ENCODE data around the gene TPR.
A peak's percentile ranks its signal among the peaks of the same experiment; 100 is the strongest.

TPR gene

GRCh38 chr1:186326009-186326408 lies 49.0 kb downstream of the TPR start:
- DNase-seq: no peak

DNA sequence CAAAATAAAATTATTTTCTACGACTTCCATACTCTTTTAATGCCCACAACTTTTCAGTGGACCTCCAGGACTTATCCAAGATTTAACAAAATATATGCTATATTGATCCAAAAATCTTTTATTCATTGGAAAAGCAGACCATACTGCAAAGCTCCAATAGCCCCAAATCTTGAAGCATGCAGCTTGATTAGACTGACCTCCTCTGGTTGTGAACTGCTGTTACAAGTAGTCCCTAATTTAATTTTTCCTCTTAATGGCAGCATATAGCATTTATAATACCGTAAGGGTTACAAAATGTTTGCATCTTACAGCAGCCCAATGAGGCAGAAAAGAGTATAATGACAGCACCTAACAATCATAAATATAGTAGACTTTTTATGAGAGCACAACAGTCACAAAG lies 49.8 kb downstream of the TPR start:
- peak in 1 of 2 experiments; percentile 12 for DNase-seq

DNA sequence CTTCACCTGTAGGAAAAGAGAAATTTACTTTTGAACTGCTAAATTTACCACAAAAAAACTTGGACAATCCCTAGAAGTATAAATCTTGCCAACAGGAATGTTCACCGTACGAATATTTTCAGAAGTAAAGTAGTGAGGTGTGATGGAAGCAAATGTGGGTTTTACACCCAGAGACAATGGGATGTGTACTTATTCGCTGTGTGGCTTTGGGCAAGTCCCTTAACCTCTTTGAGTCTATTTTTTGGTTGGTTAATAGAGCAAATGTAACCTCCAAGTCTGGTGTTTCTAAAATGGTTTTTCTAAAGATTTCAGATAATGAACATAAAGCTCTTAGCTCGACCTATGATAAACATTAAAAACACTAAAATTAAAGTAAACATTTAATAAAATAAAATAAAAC lies 51.2 kb downstream of the TPR start:
- no peak for DNase-seq

GRCh38 chr1:186315570-186315969 lies 59.5 kb downstream of the TPR start:
- DNase-seq: no peak

DNA sequence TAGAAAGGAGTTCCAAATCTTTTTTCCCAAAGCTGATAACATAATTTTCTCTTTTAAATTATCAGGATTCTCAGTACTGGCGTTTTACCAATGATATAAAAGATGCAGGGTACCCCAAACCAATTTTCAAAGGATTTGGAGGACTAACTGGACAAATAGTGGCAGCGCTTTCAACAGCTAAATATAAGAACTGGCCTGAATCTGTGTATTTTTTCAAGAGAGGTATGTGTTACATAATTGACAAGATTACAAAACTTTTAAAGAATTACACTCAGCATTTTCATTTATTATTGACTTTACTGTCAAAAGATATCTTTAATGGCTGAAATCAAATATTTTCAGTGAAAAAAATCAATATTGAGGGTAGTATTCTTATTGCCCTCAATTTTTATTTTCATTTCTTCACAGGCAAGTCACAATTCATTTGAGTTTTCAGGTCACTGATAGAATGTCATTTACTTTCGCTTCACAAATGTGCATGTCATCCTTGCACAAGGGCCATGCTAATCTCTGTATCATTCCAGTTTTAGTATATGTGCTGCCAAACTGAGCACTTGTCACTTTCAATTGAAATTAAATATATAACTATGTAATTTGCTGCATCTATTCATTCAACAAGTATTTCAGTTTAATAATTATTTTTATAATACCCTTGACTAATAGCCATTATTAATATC lies 63.5 kb downstream of the TPR start:
- no peak for DNase-seq

- DNase-seq: no peak
Measured at GRCh38 chr1:186310307-186310706, 64.7 kb downstream of the TPR start.

DNA sequence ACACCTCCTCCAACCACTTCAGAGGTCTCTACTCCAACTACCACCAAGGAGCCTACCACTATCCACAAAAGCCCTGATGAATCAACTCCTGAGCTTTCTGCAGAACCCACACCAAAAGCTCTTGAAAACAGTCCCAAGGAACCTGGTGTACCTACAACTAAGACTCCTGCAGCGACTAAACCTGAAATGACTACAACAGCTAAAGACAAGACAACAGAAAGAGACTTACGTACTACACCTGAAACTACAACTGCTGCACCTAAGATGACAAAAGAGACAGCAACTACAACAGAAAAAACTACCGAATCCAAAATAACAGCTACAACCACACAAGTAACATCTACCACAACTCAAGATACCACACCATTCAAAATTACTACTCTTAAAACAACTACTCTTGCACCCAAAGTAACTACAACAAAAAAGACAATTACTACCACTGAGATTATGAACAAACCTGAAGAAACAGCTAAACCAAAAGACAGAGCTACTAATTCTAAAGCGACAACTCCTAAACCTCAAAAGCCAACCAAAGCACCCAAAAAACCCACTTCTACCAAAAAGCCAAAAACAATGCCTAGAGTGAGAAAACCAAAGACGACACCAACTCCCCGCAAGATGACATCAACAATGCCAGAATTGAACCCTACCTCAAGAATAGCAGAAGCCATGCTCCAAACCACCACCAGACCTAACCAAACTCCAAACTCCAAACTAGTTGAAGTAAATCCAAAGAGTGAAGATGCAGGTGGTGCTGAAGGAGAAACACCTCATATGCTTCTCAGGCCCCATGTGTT lies 66.6 kb downstream of the TPR start:
- no peak for DNase-seq

GRCh38 chr1:186307445-186307844 lies 67.6 kb downstream of the TPR start:
- no peak for DNase-seq

DNA sequence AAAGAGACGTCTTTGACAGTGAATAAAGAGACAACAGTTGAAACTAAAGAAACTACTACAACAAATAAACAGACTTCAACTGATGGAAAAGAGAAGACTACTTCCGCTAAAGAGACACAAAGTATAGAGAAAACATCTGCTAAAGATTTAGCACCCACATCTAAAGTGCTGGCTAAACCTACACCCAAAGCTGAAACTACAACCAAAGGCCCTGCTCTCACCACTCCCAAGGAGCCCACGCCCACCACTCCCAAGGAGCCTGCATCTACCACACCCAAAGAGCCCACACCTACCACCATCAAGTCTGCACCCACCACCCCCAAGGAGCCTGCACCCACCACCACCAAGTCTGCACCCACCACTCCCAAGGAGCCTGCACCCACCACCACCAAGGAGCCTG lies 68.5 kb downstream of the TPR start:
- DNase-seq: no peak

- peak in 1 of 2 experiments; percentile 48 for DNase-seq
Measured at GRCh38 chr1:186304982-186305949, 69.8 kb downstream of the TPR start.

DNA sequence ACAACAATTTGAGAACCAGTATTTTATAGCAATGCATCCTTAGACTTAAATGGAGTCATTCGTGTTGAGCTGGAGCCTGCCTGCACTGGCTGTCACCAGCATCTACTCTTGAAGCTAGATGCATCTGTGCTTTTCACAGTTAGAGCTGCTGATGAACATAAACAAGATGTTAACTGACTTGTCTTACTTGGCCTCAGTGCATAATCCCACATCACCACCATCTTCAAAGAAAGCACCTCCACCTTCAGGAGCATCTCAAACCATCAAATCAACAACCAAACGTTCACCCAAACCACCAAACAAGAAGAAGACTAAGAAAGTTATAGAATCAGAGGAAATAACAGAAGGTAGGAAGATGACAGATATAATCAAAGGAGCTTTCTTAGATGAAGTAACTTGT lies 71.1 kb downstream of the TPR start:
- DNase-seq: no peak

DNA sequence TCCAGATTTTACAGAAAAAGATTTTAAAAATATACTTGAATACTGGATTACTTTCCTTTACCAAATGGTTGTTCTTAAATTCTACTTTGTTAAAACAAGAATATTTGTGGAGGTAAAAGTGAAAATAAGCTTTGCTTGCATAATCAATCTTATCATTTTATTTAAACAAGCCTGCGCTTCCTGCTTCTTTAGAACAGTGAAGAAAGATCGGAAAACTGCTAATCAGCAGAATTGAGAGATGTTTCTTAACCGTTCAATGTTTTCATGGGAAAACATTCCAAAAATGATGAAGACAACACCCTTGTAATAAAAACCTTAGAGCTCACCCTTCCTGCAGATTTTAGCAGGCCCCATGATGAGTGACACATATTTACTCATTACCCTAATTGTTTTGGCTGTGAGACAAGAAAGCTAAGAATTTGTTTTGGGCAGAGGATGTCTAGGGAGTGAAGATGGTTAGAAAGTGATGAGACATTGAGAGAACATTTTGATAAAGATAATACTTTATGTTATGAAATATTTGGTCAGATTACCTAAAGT lies 72.6 kb downstream of the TPR start:
- no peak for DNase-seq

GRCh38 chr1:186301448-186301847 lies 73.6 kb downstream of the TPR start:
- DNase-seq: no peak

DNA sequence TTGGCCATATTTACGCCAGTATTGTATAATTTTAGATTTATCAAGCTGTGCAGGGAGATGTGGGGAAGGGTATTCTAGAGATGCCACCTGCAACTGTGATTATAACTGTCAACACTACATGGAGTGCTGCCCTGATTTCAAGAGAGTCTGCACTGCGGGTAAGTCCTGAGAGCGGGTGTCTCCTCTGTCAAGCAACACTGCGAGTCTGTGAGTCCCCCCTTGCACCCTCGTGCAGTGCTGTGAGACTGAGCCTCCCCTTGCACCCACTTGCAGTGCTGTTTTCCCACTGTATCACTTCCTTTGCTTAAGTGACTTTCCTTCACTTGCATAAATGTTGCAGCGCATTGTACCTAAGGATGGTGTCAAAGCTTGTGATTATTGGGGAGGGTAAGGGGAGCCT lies 75.0 kb downstream of the TPR start:
- DNase-seq: no peak

GRCh38 chr1:186299570-186299969 lies 75.5 kb downstream of the TPR start:
- DNase-seq: no peak

DNA sequence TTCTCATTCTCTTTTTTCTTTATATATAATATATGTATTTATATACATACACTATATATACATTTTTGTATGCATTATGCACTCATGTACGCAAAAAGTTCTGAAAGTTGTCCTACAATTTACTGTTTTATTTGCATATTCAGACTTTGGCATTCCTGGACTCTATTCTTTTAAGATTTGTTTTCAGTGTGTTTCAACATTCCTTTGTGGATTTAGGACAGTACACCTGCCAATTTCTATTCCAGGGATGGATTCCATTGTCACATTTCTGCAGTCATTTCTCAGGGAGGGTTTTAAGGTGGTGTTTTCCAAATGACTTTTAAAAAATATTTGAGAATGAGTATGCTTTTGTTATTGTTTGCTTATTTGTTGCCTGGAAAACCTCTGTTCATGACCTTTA lies 76.2 kb downstream of the TPR start:
- DNase-seq: no peak

DNA sequence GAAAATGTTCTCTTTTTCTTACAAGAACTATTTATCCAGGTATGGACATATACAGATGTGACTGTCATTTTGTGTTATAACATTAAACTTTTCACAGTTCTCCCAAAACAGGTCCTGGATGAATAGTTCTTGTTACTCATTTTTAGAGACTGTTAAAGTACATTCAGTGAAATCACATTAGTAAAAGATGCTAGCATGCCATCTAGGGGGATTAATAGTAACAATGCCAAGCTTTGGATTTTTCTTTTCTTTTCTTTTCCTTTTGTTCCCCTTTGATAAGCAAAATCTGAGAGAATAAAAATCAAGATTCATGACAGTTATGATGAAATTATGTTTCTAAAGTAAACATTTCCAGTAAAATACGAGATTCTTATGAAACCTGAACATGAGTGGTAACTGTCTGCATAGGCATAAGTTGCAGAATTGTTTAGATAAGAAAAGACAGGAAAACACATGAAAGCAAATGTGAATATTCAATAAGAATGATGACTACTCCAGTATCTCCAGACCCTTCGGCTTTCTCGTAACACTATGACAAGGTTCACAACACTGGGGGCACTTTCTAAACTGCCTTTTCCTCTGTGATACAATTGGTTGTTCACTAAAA lies 77.5 kb downstream of the TPR start:
- no peak for DNase-seq

- no peak for DNase-seq
Measured at GRCh38 chr1:186295980-186296379, 79.1 kb downstream of the TPR start, which contains the start of gene PRG4. Gene PRG4, plus strand, starts transcription at chr1:186296279.

- DNase-seq: no peak
Measured at GRCh38 chr1:186292875-186293274, 82.2 kb downstream of the TPR start.

- DNase-seq: no peak
Measured at GRCh38 chr1:186291271-186291670, 83.8 kb downstream of the TPR start.

DNA sequence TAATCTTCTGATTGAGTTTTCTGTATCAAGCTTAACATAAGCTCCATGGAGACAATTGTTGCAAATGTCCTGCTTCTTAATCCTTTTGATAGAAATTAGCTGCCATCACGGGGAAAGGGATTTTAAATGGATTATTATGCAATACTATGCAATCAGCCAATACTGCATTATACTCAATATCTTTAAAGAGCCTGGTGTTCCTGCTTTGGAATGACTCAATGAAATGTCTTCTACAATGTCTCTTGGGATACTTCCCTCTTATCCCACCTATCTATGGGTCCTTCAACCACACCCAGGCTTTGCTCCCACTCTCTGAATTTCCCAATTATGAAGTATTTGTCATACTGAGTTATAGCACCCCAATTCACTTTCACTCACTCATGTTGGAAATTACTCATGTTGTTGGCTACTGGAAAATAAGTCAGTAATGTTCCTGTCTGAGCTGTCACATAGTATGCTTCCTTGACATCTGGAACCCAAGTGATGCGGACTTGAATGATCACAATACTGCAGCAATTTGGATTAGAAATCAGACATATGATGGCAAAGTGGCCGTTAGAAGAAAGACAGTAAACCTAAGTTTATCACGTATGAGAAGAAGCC lies 85.0 kb downstream of the TPR start:
- DNase-seq: no peak
